Astrocyte of the cerebellum (primary cell): Measurements from ENCODE around the gene PRR20B.
"Not testable (repeated sequence)": the region's sequence is repeated elsewhere in the genome, so short reads cannot be mapped to it uniquely, and the experiment has no call there.

ENCODE experiments used
- DNase-seq: peaks from one replicate; pipeline ENCODE4 v3.0.0-alpha.2; 2011; ENCODE audit warnings: low read depth
- H3K4me3 ChIP-seq: 2 replicates; pipeline ENCODE4 v1.5.1; 2011; ENCODE audit warnings: mild to moderate bottlenecking, low read depth, low read length, moderate library complexity
- CTCF ChIP-seq: IDR thresholded peaks from 2 replicates; pipeline ENCODE4 v1.5.1; 2012; ENCODE audit warnings: low read length, low read depth, moderate library complexity, mild to moderate bottlenecking; ENCODE audit errors: missing control alignments
- in situ Hi-C: cut with HindIII; loops from 2 replicates; pipeline ENCODE4 v1.10.0; 2017; ENCODE audit warnings: low sequenced_read_pairs

PRR20B gene

GRCh38 chr13:57147188-57147587 is at the start of gene PRR20B:
Gene PRR20B, plus strand, starts transcription at chr13:57147488. Its CDS starts 387 bp downstream, at chr13:57147875.
- DNase-seq, H3K4me3 ChIP-seq, in situ Hi-C loops: not testable (repeated sequence)

GRCh38 chr13:57114945-57115344 is 32.3 kb upstream of the PRR20B start:
- no peak for TF ChIP-seq CTCF
- no peak for DNase-seq
- in situ Hi-C loops = no loop called here
- no peak overlapping the region for H3K4me3 ChIP-seq

GRCh38 chr13:57123681-57124080 is 23.6 kb upstream of the PRR20B start:
- TF ChIP-seq CTCF = no peak
- no peak overlapping the region for H3K4me3 ChIP-seq
- in situ Hi-C loops = no loop called here
- DNase-seq = peak; percentile 50

GRCh38 chr13:57128909-57129308 is 18.4 kb upstream of the PRR20B start:
- no peak for TF ChIP-seq CTCF
- no peak overlapping the region for H3K4me3 ChIP-seq
- in situ Hi-C loops = no loop called here
- DNase-seq = no peak

- H3K4me3 ChIP-seq = no peak overlapping the region
- in situ Hi-C loops = no loop called here
- DNase-seq = no peak
- no peak for TF ChIP-seq CTCF
These were observed 11.2 kb upstream of the PRR20B start for GRCh38 chr13:57136093-57136492.

GRCh38 chr13:57137585-57137984 is 9.7 kb upstream of the PRR20B start:
- no peak overlapping the region for H3K4me3 ChIP-seq
- in situ Hi-C loops = no loop called here
- no peak for DNase-seq
- no peak for TF ChIP-seq CTCF

GRCh38 chr13:57138988-57139387 is 8.3 kb upstream of the PRR20B start:
- DNase-seq = no peak
- in situ Hi-C loops = no loop called here
- no peak for TF ChIP-seq CTCF

GRCh38 chr13:57139781-57140180 is 7.5 kb upstream of the PRR20B start:
- DNase-seq, in situ Hi-C loops, H3K4me3 ChIP-seq: not testable (repeated sequence)

More at GRCh38 chr13:57138988-57139387, 8.3 kb upstream of the PRR20B start:
- H3K4me3 ChIP-seq = no peak overlapping the region

GRCh38 chr13:57140235-57140968 is 6.9 kb upstream of the PRR20B start, which contains the start of gene PRR20A:
Gene PRR20A, plus strand, starts transcription at chr13:57140918. Its CDS starts 387 bp downstream, at chr13:57141305.
- in situ Hi-C loops, DNase-seq, H3K4me3 ChIP-seq: not testable (repeated sequence)

- DNase-seq, in situ Hi-C loops, H3K4me3 ChIP-seq: not testable (repeated sequence)
These were observed 818 bp downstream of the PRR20B start for GRCh38 chr13:57148106-57148505.
